HG03196 (cell line): ENCODE measurements around the gene EVC.

Experiments used
- ATAC-seq: cut with Tn5 transposase; IDR thresholded peaks from one replicate; pipeline ENCODE4 v1.9.1; 2021; ENCODE audit not compliant: unreplicated experiment

Gene EVC

GRCh38 chr4:5710961-5711478 lies at the start of gene EVC:
Gene EVC, plus strand, starts transcription at chr4:5711201. Its CDS starts 180 bp downstream, at chr4:5711381.
- ATAC-seq = no peak

GRCh38 chr4:5661237-5661636 lies 49.8 kb upstream of the EVC start:
- ATAC-seq = no peak

DNA sequence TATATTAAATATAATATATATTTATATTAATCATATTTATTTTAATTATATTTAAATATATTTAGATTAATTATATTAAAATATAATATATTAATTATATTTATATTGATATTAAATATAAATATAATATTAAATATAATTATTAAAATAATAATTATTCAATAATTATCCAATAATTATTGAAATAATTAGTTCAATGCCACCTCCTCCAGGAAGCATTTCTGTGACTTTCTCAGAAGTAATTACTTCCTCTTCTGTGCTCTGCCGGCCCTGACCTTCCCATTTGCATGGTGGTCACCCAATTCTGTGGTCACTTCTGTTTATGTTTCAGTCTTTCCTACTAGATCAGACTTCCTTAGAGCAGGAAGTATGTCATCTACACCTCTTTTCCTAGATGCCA lies 48.4 kb upstream of the EVC start:
- ATAC-seq = no peak

- no peak for ATAC-seq
These were observed 46.2 kb upstream of the EVC start for GRCh38 chr4:5664778-5665177.

GRCh38 chr4:5666741-5667140 lies 44.3 kb upstream of the EVC start:
- no peak for ATAC-seq

GRCh38 chr4:5676763-5677162 lies 34.2 kb upstream of the EVC start:
- ATAC-seq = no peak

- ATAC-seq = no peak
These were observed 32.0 kb upstream of the EVC start for GRCh38 chr4:5678977-5679376.

- no peak for ATAC-seq
These were observed 27.4 kb upstream of the EVC start for GRCh38 chr4:5683566-5683965.

GRCh38 chr4:5685296-5685695 lies 25.7 kb upstream of the EVC start:
- ATAC-seq = no peak

- ATAC-seq = no peak
These were observed 24.7 kb upstream of the EVC start for GRCh38 chr4:5686338-5686737.

- no peak for ATAC-seq
These were observed 21.9 kb upstream of the EVC start for GRCh38 chr4:5689065-5689464.

DNA sequence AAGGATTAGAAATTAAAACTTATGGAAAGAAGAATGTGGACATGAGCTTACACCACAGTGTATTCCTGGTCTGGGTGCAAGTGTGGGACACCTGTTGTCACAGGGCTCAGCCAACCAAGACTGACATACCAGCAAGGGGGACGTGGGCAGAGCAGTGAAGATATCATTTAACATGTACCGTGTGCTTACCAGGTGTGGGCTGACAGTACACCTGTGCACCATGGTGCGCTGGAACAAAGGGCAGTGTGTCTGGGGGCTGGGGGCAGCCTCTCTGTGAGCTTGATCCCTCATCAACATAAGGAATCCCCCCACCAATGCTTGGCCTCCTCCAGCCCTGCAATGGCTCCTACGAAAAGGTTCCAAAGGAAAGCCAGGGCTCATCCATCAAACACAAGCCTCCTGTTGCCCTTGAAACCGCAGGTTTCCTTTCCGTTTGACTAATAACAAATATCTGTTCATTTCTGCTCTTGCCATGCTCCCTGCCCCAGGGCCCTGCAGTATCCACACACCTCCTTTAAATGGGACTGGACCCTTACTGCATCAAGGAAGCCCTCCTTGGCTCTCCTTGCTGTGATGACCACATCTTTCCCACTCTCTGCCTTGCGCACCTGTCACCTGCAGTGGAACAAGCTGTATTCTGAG lies 19.4 kb upstream of the EVC start:
- no peak for ATAC-seq

DNA sequence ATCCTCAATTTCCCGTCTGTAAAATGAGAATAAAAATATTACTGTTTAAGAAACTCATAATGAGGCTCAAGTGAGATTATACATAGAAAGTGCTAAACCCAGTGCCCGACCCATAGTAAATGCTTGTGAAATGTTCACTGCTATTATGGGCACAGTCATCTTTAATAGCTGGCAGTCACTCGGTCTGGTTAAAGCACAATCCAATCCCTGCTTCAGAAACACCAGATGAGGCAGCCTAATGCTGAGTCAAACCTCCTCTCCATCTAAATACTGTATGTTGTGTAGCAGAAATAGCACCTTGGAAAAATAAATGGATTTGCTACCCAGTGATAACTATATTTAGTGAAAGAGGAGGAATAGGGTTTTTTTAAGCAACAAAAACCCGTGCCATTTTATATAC lies 17.1 kb upstream of the EVC start:
- ATAC-seq = no peak

GRCh38 chr4:5696341-5696740 lies 14.7 kb upstream of the EVC start:
- no peak for ATAC-seq

GRCh38 chr4:5700459-5700858 lies 10.5 kb upstream of the EVC start:
- no peak for ATAC-seq

GRCh38 chr4:5701971-5702370 lies 9.0 kb upstream of the EVC start:
- no peak for ATAC-seq

DNA sequence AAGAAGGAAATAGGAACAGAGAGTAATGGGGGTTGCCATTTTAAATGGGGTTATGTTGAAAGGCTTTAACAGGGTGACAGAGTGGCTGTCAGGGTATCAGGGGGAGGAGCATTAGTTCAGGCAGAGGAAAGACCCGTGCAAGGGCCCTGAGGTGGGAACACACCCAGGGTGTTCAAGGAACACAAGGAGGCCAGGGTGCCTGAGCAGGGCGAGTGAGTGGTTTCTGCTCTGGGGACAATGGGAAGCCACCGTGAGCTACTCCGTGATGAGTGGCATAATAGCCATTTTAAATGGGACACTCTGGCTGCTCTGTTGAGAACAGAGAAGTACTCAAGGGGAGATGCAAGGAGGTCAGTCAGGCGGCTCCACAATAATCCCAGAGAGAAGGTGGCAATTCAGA lies 7.2 kb upstream of the EVC start:
- ATAC-seq = no peak

GRCh38 chr4:5704276-5704675 lies 6.7 kb upstream of the EVC start:
- ATAC-seq = no peak

- ATAC-seq = no peak
These were observed 5.2 kb upstream of the EVC start for GRCh38 chr4:5705647-5706320.

GRCh38 chr4:5706486-5707290 lies 4.3 kb upstream of the EVC start:
- ATAC-seq = no peak

- ATAC-seq = no peak
These were observed 3.6 kb upstream of the EVC start for GRCh38 chr4:5707366-5707765.
